Measurements from ENCODE around the gene LRMDA. TPM values are rescaled to one million over a fixed set of nuclear protein-coding genes. Genes with fewer than 3 reads are reported as not detected.

The LRMDA gene
- total RNA-seq, 1 experiment from 2014 or later, result not detected

- in situ Hi-C loops (cut with HindIII; ENCODE audit: low sequenced_read_pairs), result no loop called here
- no peak for DNase-seq (ENCODE audit: low spot score)
These were observed 747.3 kb downstream of the LRMDA start for GRCh38 chr10:76178532-76179292.

GRCh38 chr10:76179806-76180205 is 748.4 kb downstream of the LRMDA start:
- no peak for DNase-seq (ENCODE audit: low spot score)
- in situ Hi-C loops (cut with HindIII; ENCODE audit: low sequenced_read_pairs), result no loop called here

DNA sequence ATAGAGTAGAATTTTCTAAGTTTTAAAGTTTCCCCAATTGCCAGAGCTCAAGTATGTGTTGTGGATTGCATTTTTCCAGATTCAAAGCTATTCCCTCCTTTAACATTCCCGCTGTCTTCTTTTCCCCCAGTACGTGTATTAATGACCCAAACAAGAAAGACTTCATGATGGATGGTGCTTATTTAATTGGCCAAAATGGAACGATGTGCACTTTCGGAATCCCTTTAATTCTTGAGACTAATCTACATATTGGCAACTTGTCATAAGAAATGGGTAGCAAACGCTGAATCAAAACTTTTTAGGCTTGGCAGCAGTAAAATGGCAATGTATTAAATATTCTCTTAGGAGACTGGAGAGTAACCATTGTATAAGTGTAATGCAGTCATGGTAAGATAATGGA is 753.2 kb downstream of the LRMDA start:
- no peak for DNase-seq (ENCODE audit: low spot score)
- in situ Hi-C loops (cut with HindIII; ENCODE audit: low sequenced_read_pairs), result no loop called here

DNA sequence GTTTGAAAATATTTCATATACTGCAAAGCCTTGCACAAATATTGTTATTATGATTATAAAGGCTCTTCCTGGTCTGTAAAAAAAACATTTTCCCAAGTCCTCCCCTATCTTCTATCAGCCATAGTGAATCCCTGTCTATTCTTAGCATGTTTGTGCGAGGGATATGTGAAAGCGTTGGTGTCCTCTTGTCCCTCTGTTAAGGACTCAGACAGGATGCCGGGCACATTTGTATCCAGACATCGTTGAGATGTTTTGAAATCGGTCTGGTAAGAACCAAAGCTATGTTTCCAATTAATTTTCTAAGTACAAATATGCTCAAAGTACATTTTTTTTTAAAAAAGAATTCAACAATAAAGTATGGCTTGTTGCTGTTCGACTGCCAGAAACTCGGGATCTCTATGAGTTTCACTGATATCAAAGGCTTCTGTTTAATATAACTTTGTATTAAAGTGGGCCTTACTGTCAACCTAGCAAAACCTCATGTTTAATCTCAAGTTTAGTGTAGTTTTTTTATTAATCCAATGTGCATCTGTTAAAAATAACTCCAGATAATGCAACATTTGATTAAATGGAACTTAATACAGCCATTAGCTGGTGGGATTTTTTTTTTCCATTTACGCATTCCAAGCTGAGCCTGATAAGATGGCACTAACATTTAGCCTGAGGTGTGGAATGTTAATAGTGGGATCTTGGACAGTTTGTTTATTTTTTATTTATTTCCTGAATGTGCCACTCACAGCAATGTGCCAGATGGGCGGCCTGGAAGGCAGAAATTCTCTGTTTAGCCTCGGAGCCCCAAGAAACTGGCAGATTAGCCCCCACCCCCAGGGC is 754.3 kb downstream of the LRMDA start:
- no peak for DNase-seq (ENCODE audit: low spot score)
- in situ Hi-C loops (cut with HindIII; ENCODE audit: low sequenced_read_pairs), result no loop called here

GRCh38 chr10:76188216-76188615 is 756.8 kb downstream of the LRMDA start:
- in situ Hi-C loops (cut with HindIII; ENCODE audit: low sequenced_read_pairs), result no loop called here
- DNase-seq (ENCODE audit: low spot score), result no peak

DNA sequence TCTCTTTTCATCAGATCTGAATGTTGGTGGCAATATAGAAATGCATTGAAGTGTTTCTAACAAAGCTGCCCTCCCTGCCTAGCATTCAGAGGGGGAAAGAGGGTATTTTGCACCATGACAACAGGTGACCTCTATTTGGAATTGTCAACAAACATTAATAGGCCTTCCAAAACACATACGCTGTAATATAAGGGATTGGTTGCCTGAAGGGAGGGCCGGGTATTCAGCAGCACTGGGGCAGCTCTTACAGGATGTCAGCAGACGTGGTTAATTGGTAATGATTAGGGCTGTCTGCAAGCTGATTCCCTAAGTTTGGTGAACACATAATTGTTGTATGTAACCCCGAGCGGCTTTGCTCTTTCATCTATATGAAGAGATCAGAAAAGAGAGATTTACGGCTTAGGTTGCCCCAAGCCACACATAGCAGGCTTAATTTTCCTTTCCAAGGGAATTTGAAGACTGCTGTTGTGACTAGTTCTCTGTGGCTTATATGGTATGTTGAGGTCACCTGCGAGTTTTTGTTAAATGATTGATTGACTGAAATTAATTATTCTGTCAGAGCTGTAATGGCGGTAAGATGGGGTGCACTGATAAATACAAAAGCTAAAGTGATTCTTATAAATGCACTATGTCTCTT is 759.3 kb downstream of the LRMDA start:
- in situ Hi-C loops (cut with HindIII; ENCODE audit: low sequenced_read_pairs), result no loop called here
- no peak for DNase-seq (ENCODE audit: low spot score)

DNA sequence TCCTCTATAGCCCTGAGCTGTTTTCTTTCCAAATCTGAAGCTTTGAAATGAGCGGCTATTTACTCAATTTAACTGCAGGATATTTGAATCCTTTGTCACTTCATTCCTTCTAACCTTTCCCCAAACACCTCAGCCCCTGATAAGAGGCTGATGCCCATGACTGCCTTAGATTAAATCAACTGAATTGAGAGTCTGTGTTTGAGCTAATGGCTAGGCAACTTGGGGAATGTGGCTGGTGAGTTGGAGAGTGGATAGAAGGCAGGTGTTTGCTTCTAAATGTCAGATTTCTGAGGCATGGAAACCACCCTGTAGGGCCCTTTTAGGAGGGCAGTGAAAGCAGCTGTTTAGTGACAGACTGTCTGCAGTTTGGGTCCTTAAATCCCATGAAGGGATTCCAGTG is 759.9 kb downstream of the LRMDA start:
- in situ Hi-C loops (cut with HindIII; ENCODE audit: low sequenced_read_pairs), result no loop called here
- no peak for DNase-seq (ENCODE audit: low spot score)

DNA sequence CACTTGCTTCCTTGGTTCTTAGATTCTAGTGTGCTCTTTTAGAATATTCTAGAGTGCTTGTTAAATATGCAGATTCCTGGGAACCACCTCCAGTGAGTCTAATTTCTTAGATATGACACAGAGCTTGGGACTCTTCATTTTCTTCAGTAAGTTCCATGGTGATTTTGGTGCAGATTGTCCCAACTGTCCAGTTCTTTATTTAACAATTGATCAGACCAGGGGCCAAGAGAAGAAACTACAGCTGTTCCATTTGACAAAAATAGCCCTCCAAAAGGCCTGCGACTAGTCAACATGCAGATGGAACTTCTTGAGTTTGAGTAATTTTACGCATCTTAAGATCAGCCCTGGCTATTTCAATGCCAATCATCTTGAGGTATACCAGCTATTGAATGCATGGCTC is 760.7 kb downstream of the LRMDA start:
- in situ Hi-C loops (cut with HindIII; ENCODE audit: low sequenced_read_pairs), result no loop called here
- DNase-seq (ENCODE audit: low spot score), result no peak

GRCh38 chr10:76192694-76193320 is 761.4 kb downstream of the LRMDA start:
- DNase-seq (ENCODE audit: low spot score), result no peak
- in situ Hi-C loops (cut with HindIII; ENCODE audit: low sequenced_read_pairs), result no loop called here

DNA sequence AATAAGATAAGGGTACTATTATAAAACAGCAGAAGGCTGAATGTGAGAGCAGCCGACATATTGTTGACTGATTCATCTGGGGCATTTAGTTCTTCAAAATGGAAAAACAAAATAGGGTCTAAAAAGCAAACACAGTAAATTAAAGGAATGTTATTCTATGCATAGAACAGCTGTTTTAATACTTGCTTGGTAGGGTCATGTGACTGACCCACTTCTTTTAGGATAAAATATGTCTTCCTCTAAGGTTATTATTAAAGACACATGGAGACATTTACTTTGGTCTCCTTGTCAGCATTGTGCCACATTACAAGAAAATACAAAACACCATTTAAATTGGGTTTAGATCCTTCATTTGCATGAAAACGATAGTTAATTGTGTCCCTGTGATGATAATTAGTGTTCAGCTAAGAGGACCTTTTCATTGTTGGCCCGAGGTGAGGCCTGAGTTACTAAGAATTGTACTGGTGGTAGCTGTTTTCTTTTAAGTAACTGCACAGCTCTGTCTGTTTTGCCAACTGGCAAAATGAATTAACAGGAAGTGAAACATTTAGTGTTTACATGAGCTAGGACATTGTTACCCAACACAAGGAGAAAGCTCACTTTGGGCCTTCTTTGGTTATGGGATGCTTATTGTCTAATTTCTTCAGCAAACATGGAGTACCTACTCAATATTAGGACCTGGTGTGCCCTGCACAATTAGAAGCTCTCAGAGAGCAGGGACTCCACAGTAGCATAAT is 764.4 kb downstream of the LRMDA start:
- in situ Hi-C loops (cut with HindIII; ENCODE audit: low sequenced_read_pairs), result no loop called here
- DNase-seq (ENCODE audit: low spot score), result no peak

DNA sequence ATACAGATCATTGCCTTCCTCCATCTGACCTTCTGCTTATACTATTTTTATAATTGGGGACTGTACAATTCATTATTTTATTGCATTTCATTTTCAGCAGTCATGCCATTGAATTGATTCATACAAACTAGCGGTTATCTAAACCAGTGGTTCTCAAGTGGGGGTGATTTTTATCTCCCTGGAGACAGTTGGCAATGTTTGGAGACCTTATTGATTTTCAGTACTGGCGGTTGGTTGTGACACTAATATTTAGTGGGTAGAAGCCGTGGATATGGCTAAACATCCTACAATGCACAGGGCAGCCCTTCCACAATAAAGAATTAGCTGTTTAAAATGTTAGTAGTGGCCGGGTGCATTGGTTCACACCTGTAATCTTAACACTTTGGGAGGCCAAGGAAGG is 765.9 kb downstream of the LRMDA start:
- in situ Hi-C loops (cut with HindIII; ENCODE audit: low sequenced_read_pairs), result no loop called here
- no peak for DNase-seq (ENCODE audit: low spot score)

- no peak for DNase-seq (ENCODE audit: low spot score)
- in situ Hi-C loops (cut with HindIII; ENCODE audit: low sequenced_read_pairs), result no loop called here
These were observed 767.0 kb downstream of the LRMDA start for GRCh38 chr10:76198287-76199035.

DNA sequence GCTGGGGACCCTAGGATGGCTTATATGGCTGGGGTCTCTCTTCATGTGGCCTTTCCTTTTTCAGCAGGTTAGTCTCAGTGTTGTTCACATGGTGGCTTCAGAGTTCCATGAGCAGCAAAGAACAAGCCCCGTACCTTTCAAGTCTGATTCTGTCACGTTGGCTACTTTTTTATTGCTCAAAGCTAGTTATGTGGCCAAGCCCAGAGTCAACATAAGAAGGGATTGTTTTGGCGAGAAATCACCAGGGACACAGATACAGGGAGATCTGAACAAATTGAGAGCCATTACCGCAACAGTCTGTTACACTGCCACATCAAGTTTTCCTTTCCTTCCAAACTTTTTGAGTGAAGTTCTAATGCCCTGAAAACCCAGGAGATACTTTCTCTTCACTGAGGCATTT is 770.5 kb downstream of the LRMDA start:
- in situ Hi-C loops (cut with HindIII; ENCODE audit: low sequenced_read_pairs), result no loop called here
- no peak for DNase-seq (ENCODE audit: low spot score)

- in situ Hi-C loops (cut with HindIII; ENCODE audit: low sequenced_read_pairs), result no loop called here
These were observed 771.4 kb downstream of the LRMDA start for GRCh38 chr10:76202777-76203176.

GRCh38 chr10:76205361-76205760 is 773.9 kb downstream of the LRMDA start:
- in situ Hi-C loops (cut with HindIII; ENCODE audit: low sequenced_read_pairs), result no loop called here
- DNase-seq (ENCODE audit: low spot score), result no peak

More at GRCh38 chr10:76202777-76203176, 771.4 kb downstream of the LRMDA start:
- DNase-seq (ENCODE audit: low spot score), result no peak

- in situ Hi-C loops (cut with HindIII; ENCODE audit: low sequenced_read_pairs), result no loop called here
- DNase-seq (ENCODE audit: low spot score), result no peak
These were observed 775.5 kb downstream of the LRMDA start for GRCh38 chr10:76206797-76207352.

- DNase-seq (ENCODE audit: low spot score), result no peak
- in situ Hi-C loops (cut with HindIII; ENCODE audit: low sequenced_read_pairs), result no loop called here
These were observed 777.7 kb downstream of the LRMDA start for GRCh38 chr10:76209135-76209534.

- in situ Hi-C loops (cut with HindIII; ENCODE audit: low sequenced_read_pairs), result no loop called here
- DNase-seq (ENCODE audit: low spot score), result no peak
These were observed 778.8 kb downstream of the LRMDA start for GRCh38 chr10:76210211-76210610.
